IMR-90 (cell line): ENCODE data around the gene CD33.

Experiments
- CEBPB ChIP-seq: IDR thresholded peaks from 2 replicates; pipeline ENCODE4 v1.6.1; 2012; ENCODE audit warnings: low read depth, low read length, improper control_type of control experiment
- CTCF ChIP-seq: conservative IDR thresholded peaks from 2 replicates; pipeline ENCODE4 v1.5.1; 2012; ENCODE audit warnings: mild to moderate bottlenecking, low read depth, low read length, improper control_type of control experiment
- POLR2A ChIP-seq: IDR thresholded peaks from 2 replicates; pipeline ENCODE4 v1.6.1; 2012; ENCODE audit warnings: mild to moderate bottlenecking, low read depth, low read length
- RAD21 ChIP-seq: IDR thresholded peaks from 2 replicates; pipeline ENCODE4 v1.6.1; 2012; ENCODE audit warnings: low read length, improper control_type of control experiment
- RFX5 ChIP-seq: IDR thresholded peaks from 2 replicates; pipeline ENCODE4 v1.8.0; 2012; ENCODE audit warnings: low read depth, mild to moderate bottlenecking, low read length, moderate library complexity
- SMC3 ChIP-seq: fragments of 150-350 bp; IDR thresholded peaks from 2 replicates; pipeline ENCODE4 v1.6.1; 2016; ENCODE audit warnings: low read depth, mild to moderate bottlenecking, antibody characterized with exemption, low read length, moderate library complexity

DNA sequence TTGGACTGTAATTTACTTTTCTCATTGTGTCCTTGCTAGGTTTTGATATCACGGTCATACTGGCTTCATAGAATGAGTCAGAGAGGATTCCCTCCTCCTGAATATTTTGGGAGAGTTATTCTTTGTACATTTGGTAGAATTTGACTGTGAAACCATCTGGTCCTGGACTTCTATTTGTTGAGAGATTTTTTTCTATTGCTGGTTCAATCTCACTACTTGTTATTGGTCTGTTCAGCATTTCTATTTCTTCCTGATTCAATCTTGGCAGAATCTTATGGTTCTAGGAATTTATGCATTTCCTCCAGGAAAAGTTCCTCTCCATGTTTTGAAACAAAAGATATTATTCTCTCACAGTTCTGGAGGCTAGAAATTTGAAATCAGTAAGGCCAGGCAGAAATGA lies 4.9 kb upstream of the CD33 start:
- TF ChIP-seq POLR2A (no peak), RAD21 (no peak), CTCF (no peak), CEBPB (no peak), RFX5 (no peak), SMC3 (no peak)
